Left lung (tissue), 10 donors: ENCODE measurements around the gene ECT2. TPM values are rescaled to one million over a fixed set of nuclear protein-coding genes. Genes with fewer than 3 reads are reported as not detected.

Source experiments
- ATAC-seq: fragments of 200-7000 bp; cut with Tn5 transposase; one replicate; pipeline ENCODE4 v1.9.1; 2020; ENCODE audit warnings: moderate library complexity
- DNase-seq, 4 donors: peaks; one replicate each; pipeline ENCODE4 v3.0.0-alpha.2; 2013 to 2020
- H3K27ac ChIP-seq, 2 donors: fragments of 200-600 bp; sonication (generic) in 1 of 2; one replicate each; pipeline versions ENCODE4 v1.5.0 to v1.8.0; 2020 to 2021
- H3K27me3 ChIP-seq, 2 donors: fragments of 200-600 bp; sonication (generic) in 1 of 2; one replicate each; pipeline versions ENCODE4 v1.5.0 to v1.8.0; 2020 to 2021
- H3K36me3 ChIP-seq, 2 donors: fragments of 200-600 bp; sonication (generic) in 1 of 2; one replicate each; pipeline versions ENCODE4 v1.5.0 to v1.8.0; 2020 to 2021
- H3K4me1 ChIP-seq, 2 donors: fragments of 200-600 bp; one replicate each; pipeline ENCODE4 v1.8.0; 2021
- H3K4me3 ChIP-seq, 2 donors: fragments of 200-600 bp; sonication (generic) in 1 of 2; one replicate each; pipeline versions ENCODE4 v1.5.0 to v1.8.0; 2020 to 2021; ENCODE audit warnings: mild to moderate bottlenecking in 1 of 2
- H3K9me3 ChIP-seq, 2 donors: fragments of 200-600 bp; sonication (generic) in 1 of 2; one replicate each; pipeline versions ENCODE4 v1.5.0 to v1.8.0; 2020 to 2021
- intact Hi-C, 2 donors: fragments of 100-400 bp; cut with DNase I; formaldehyde crosslinking; loops; one replicate each; pipeline versions ENCODE4 v1.11.2 to v1.14.2; 2022
- polyA plus RNA-seq, 6 donors: library from polyadenylated mRNA; unstranded; fragments of 120-200 nt; gene quantifications; one replicate each; pipeline ENCODE4 v1.2.1, GENCODE V29; 2013; ENCODE audit not compliant: insufficient read length in 6 of 6
- total RNA-seq, 2 donors: library from RNA; stranded (reverse); fragmentation: NEBNext Ultra II Directional; extraction: Animal tissue kit (Norgen Biotek cat#: 25700); gene quantifications; one replicate each; pipeline ENCODE4 v1.2.1, GENCODE V29; 2021
- TF ChIP-seq, protein P1 (sequence below), 2 donors: fragments of 200-600 bp; sonication (generic) in 1 of 2; IDR thresholded peaks; one replicate each; pipeline versions ENCODE4 v1.5.0 to v1.8.0; 2021; ENCODE audit warnings: antibody characterized with exemption in 2 of 2
- donor health status: DM: no; HTN: yes; CAD: no.
- donor health status: DM: no; HTN: no; CAD: no.

Gene ECT2
- total and polyA plus RNA-seq, 8 donors: 23.1 to 44.2 (median 29.3) TPM

DNA sequence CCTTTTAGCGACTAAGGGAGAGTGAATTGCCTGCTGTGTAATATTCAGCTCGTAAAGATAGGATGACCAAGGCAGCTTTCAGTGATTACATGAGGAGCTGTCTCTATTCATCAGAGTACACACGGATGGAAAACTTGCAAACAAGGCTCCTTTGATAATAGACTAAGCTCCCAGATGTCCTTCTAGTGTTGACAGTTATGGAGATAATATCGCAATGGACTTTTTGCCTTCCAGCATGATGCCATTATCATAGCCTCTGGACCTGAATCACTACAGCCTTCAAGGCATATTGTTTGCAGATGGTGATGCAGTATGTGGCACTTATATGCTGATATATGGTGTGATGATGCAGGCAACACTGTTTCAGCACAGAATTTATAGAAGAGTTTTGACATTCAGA is 93.9 kb downstream of the ECT2 start:
- Histone ChIP-seq H3K4me1 (no peaks in the 10 kb centered on the region), H3K27ac (no peak overlapping the region), H3K36me3 (no peaks in the 10 kb centered on the region), H3K27me3 (no peaks in the 10 kb centered on the region), H3K4me3 (no peak overlapping the region), H3K9me3 (no peaks in the 10 kb centered on the region)
- DNase-seq (no peak), ATAC-seq (no peak)
- TF ChIP-seq, protein P1, sequence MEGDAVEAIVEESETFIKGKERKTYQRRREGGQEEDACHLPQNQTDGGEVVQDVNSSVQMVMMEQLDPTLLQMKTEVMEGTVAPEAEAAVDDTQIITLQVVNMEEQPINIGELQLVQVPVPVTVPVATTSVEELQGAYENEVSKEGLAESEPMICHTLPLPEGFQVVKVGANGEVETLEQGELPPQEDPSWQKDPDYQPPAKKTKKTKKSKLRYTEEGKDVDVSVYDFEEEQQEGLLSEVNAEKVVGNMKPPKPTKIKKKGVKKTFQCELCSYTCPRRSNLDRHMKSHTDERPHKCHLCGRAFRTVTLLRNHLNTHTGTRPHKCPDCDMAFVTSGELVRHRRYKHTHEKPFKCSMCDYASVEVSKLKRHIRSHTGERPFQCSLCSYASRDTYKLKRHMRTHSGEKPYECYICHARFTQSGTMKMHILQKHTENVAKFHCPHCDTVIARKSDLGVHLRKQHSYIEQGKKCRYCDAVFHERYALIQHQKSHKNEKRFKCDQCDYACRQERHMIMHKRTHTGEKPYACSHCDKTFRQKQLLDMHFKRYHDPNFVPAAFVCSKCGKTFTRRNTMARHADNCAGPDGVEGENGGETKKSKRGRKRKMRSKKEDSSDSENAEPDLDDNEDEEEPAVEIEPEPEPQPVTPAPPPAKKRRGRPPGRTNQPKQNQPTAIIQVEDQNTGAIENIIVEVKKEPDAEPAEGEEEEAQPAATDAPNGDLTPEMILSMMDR (IDR thresholded peaks at IDR 0.05): no peak
- intact Hi-C loops: no loop called here

DNA sequence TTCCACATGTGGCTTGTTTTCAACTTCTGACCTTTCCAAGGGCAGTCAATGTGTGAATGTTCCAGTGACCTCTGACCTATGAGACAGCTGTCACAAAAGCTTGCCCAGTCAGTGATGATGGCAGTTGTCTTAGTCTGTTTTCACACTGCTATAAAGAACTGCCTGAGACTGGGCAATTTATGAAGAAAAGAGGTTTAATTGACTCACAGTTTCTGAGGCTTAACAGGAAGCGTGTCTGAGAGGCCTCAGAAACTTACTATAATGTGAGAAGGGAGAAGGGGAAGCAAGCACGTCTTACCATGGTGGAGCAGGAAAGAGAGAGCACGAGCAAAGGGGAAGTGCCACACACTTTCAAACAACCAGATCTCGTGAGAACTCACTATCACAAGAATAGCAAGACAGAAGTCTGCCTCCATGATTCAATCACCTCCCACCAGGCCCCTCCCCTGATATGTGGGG is 95.6 kb downstream of the ECT2 start:
- H3K4me3 ChIP-seq: no peak overlapping the region
- no peak for ATAC-seq
- TF ChIP-seq, protein P1 (IDR thresholded peaks at IDR 0.05): no peak
- no peaks in the 10 kb centered on the region for H3K36me3 ChIP-seq
- H3K27me3 ChIP-seq: no peaks in the 10 kb centered on the region
- H3K27ac ChIP-seq: no peak overlapping the region
- intact Hi-C loops: no loop called here
- no peaks in the 10 kb centered on the region for H3K4me1 ChIP-seq
- no peak for DNase-seq
- no peaks in the 10 kb centered on the region for H3K9me3 ChIP-seq

DNA sequence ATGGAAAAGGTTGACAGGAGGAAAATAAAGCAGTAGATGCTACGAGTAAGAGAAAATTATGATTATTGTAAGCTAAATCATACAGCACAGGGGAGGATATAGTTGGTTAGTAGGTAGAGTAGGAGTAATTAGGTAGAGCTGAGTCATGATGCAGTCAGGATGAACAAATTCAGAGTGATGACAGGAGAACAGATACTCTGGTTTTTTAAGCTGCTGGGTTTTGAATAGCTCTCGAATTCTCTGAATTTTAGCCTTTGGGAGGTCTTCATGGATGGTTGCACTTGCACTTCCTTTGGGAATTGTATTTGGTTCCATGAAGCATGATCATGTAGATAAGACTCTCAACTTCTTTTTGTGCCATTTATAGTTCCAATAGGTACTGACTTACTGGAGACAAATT is 96.2 kb downstream of the ECT2 start:
- Histone ChIP-seq H3K4me1 (no peaks in the 10 kb centered on the region), H3K27me3 (no peaks in the 10 kb centered on the region), H3K36me3 (no peaks in the 10 kb centered on the region), H3K4me3 (no peak overlapping the region), H3K9me3 (no peaks in the 10 kb centered on the region), H3K27ac (no peak overlapping the region)
- intact Hi-C loops: no loop called here
- ATAC-seq (no peak), DNase-seq (no peak)
- TF ChIP-seq, protein P1 (IDR thresholded peaks at IDR 0.05): no peak

DNA sequence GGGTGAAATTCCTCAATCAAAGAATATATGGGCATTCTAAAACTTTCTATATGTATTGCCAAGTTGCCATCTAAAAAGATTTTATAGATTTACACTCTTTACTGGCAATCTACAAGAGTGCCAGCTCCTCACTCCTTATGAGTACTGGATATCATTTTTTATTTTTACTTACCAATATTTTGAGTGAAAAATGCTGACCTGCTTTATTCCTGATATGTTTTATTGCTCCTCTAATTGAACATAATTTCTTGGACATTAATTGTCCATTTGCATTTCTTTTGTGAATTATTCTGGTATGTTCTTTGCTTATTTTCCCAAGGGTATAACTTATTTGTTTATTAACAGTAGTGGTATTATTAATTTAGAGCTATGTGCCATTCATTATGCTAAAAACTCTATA is 96.8 kb downstream of the ECT2 start:
- no peaks in the 10 kb centered on the region for H3K4me1 ChIP-seq
- ATAC-seq: no peak
- no peak for DNase-seq
- no peaks in the 10 kb centered on the region for H3K9me3 ChIP-seq
- H3K27me3 ChIP-seq: no peaks in the 10 kb centered on the region
- TF ChIP-seq, protein P1 (IDR thresholded peaks at IDR 0.05): no peak
- H3K27ac ChIP-seq: no peak overlapping the region
- no peak overlapping the region for H3K4me3 ChIP-seq
- no peaks in the 10 kb centered on the region for H3K36me3 ChIP-seq
- intact Hi-C loops: no loop called here

DNA sequence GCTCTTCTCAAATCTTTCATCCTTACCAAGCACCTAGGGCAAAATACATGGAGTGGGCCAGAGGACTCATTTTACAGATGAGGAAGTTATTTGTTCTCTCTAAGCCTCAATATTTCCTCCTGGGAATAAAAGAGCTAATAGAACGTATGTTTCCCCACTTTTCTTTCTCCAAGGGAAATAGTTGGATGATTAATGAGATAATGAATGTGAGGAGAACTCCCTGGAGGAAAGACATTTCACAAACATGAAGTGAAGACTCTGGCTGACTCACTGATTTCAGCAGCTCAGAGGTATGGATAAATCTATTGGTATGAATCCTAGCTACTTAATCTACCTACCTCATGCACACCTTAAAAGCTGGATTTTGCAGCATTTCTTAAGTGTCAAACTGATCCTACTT is 98.4 kb downstream of the ECT2 start:
- peaks cover 0 to 4% of the 10 kb centered on the region in 2 donors for H3K4me1 ChIP-seq
- no peaks in the 10 kb centered on the region for H3K9me3 ChIP-seq
- DNase-seq: no peak
- H3K4me3 ChIP-seq: no peak overlapping the region
- no peaks in the 10 kb centered on the region for H3K36me3 ChIP-seq
- H3K27ac ChIP-seq: no peak overlapping the region
- H3K27me3 ChIP-seq: no peaks in the 10 kb centered on the region
- intact Hi-C loops: no loop called here
- no peak for ATAC-seq
- TF ChIP-seq, protein P1 (IDR thresholded peaks at IDR 0.05): no peak
